Measurements from ENCODE around the gene CORO2B. TPM values are rescaled to one million over a fixed set of nuclear protein-coding genes. Genes with fewer than 3 reads are reported as not detected.

Gene CORO2B
- total RNA-seq, 1 donor from 2014 or later, result 0.43 TPM

DNA sequence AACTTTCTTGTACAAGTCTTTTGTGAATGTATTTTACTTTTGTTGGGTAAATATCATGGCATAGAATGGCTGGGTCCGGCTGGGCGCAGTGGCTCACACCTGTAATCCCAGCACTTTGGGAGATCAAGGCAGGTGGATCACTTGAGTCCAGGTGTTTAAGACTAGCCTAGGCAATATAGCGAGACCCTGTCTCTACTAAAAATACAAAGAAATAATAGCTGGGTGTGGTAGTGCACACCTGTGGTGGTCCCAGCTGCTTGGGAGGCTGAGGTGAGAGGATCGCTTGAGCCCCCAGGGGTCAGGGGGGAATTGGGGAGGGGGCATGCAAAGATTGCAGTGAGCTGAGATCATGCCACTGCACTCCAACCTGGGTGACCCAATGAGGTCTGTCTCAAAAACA, 189.0 kb downstream of the CORO2B start:
- Mint-ChIP-seq H3K4me1 (ENCODE audit: low read depth) (peaks cover 2% of the 10 kb centered on the region), H3K27ac (no peak overlapping the region), H3K36me3 (ENCODE audit: low read depth) (no peaks in the 10 kb centered on the region), H3K4me3 (ENCODE audit: low read depth) (no peak overlapping the region), H3K9me3 (no peaks in the 10 kb centered on the region), H3K27me3 (ENCODE audit: low read depth) (peaks cover 23% of the 10 kb centered on the region)
- DNase-seq (ENCODE audit: low spot score), result no peak
- intact Hi-C loops (cut with micrococcal nuclease), result no loop called here

DNA sequence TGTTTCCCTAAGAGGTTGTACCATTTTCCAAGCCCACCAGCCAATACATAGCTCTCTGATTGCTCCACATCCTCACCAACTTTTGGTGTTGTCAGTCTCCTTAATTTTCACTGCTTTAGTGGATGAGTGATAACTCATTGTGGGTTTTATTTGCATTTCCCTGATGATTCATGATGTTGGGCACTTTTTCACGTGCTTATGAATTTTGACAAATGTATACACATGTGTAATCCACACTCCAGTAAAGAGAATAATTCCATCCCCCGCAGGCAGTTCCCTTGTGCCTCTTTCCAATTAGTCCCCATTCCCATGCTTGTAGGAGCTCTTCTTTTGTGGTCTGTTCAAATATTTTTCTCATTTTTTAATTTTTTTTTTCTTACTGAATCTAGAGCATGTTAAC, 189.5 kb downstream of the CORO2B start:
- Mint-ChIP-seq H3K27ac (no peak overlapping the region), H3K36me3 (ENCODE audit: low read depth) (no peaks in the 10 kb centered on the region), H3K4me1 (ENCODE audit: low read depth) (peaks cover 2% of the 10 kb centered on the region), H3K4me3 (ENCODE audit: low read depth) (no peak overlapping the region), H3K9me3 (no peaks in the 10 kb centered on the region), H3K27me3 (ENCODE audit: low read depth) (peaks cover 20% of the 10 kb centered on the region)
- no peak for DNase-seq (ENCODE audit: low spot score)
- intact Hi-C loops (cut with micrococcal nuclease), result no loop called here

DNA sequence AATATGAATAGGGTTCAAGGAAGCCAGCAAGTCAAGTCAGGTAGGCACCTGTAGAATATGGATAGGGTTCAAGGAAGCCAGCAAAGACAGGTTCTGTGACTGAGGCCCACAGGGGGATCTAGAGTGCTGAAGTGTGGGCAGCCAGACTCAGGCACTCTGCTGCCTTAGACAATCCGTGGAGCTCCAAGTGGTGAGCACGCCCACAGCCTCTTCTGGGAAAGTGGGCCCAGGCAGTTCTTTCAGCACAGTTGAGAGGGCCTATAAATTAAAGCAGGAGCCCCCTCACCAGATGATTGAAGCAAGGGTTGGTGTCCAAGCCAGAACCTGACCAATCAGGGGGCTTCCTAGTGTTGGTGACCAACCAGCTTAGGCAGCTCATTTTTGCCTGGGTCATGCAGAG, 190.9 kb downstream of the CORO2B start:
- no peak overlapping the region for H3K4me3 Mint-ChIP-seq (ENCODE audit: low read depth)
- no peak overlapping the region for H3K27ac Mint-ChIP-seq
- peaks cover 15% of the 10 kb centered on the region for H3K27me3 Mint-ChIP-seq (ENCODE audit: low read depth)
- H3K9me3 Mint-ChIP-seq, result no peaks in the 10 kb centered on the region
- no peaks in the 10 kb centered on the region for H3K36me3 Mint-ChIP-seq (ENCODE audit: low read depth)
- no peak for DNase-seq (ENCODE audit: low spot score)
- H3K4me1 Mint-ChIP-seq (ENCODE audit: low read depth), result peaks cover 2% of the 10 kb centered on the region
- intact Hi-C loops (cut with micrococcal nuclease), result no loop called here

DNA sequence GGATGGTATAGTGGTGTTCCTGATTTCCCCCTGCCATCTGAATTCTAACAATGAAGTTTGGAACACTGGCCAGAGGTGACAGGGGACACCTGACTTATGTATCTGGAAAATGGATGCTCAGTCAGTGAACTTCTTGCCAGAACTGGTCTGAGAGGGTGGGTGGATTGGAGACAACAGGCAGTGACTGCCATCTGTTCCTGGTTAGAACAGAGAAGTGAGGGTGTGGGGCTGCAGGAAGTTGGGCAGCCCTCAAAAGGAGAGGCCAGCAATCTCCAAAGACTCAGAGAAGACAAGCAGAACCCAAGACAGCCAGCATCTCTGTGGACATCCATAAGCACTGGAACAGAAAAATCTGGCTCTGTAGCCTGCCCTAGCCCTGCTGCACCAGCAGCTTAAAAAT, 191.4 kb downstream of the CORO2B start:
- no peak for DNase-seq (ENCODE audit: low spot score)
- no peaks in the 10 kb centered on the region for H3K36me3 Mint-ChIP-seq (ENCODE audit: low read depth)
- intact Hi-C loops (cut with micrococcal nuclease), result no loop called here
- peaks cover 2% of the 10 kb centered on the region for H3K4me1 Mint-ChIP-seq (ENCODE audit: low read depth)
- no peak overlapping the region for H3K27ac Mint-ChIP-seq
- no peaks in the 10 kb centered on the region for H3K9me3 Mint-ChIP-seq
- no peak overlapping the region for H3K4me3 Mint-ChIP-seq (ENCODE audit: low read depth)
- peaks cover 11% of the 10 kb centered on the region for H3K27me3 Mint-ChIP-seq (ENCODE audit: low read depth)

DNA sequence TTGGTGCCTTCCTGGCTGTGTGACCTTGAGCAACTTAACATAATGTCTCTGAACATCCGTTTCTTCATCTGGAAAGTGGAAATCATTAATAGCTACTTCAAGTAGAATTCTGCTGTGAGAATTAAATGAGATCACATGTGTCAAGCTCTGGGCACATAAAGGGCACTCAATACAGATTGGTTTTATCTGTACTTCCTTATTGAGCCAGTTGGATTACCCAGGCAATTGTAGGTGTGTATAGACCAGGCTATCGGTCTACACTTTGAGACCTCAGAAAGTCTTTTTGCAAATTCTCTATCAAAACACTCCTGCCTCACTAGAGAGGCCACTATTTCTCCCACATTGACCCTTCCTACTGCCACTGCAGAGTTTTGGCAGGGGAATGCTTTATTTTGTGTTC, 194.2 kb downstream of the CORO2B start:
- peaks cover 10% of the 10 kb centered on the region for H3K36me3 Mint-ChIP-seq (ENCODE audit: low read depth)
- no peak overlapping the region for H3K27ac Mint-ChIP-seq
- no peak for DNase-seq (ENCODE audit: low spot score)
- intact Hi-C loops (cut with micrococcal nuclease), result no loop called here
- peaks cover 2% of the 10 kb centered on the region for H3K4me1 Mint-ChIP-seq (ENCODE audit: low read depth)
- peaks cover 10% of the 10 kb centered on the region for H3K27me3 Mint-ChIP-seq (ENCODE audit: low read depth)
- no peaks in the 10 kb centered on the region for H3K9me3 Mint-ChIP-seq
- H3K4me3 Mint-ChIP-seq (ENCODE audit: low read depth), result no peak overlapping the region

DNA sequence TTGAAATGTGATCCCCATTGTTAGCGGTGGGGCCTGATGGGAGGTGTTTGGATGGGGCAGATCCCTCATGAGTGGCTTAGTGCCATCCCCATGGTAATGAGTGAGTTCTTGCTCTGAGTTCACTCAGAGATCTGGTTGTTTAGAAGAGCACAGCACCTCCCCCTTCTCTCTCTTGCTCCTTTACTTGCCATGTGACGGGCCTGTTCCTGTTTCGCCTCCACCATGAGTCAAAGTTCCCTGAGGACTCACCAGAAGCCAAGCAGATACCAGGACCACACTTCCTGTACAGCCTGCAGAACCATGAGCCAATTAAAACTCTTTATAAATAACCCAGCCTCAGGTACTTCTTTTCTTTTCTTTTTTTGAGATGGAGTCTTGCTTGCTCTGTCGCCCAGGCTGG, 195.3 kb downstream of the CORO2B start:
- Mint-ChIP-seq H3K27me3 (ENCODE audit: low read depth) (peaks cover 6% of the 10 kb centered on the region), H3K27ac (no peak overlapping the region), H3K9me3 (no peaks in the 10 kb centered on the region), H3K4me1 (ENCODE audit: low read depth) (no peaks in the 10 kb centered on the region), H3K36me3 (ENCODE audit: low read depth) (peaks cover 20% of the 10 kb centered on the region), H3K4me3 (ENCODE audit: low read depth) (no peak overlapping the region)
- intact Hi-C loops (cut with micrococcal nuclease), result no loop called here
- DNase-seq (ENCODE audit: low spot score), result no peak

DNA sequence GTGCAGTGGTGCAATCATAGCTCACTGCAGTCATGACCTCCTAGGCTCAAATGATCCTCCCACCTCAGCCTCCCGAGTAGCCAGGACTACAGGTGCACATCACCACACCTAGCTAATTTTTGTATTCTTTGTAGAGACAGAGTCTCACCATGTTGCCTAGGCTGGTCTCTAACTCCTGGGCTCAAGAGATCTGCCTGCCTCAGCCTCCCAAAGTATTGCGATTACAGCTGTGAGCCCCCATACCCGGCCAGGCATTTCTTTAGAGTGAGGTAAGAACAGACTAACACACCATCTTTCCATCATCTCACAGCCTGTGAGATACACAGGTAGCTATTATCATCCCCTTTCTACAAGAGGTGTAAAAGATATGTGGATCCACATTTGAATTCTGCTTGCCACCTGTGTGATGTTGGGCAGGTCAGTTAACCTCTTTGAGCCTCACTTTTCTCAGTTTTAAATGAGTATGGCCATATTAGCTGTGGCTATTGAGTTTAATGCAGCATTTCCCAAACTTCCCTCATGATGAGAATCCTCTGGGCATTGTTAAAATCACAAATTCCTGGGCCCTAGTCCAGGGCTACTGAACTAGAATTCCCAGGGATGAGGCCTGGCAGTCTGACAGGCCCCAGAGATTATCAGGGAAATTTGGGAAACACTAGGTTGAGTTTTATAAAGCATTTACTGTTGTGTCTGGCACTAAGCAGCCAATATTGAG, 195.9 kb downstream of the CORO2B start:
- H3K4me1 Mint-ChIP-seq (ENCODE audit: low read depth), result no peaks in the 10 kb centered on the region
- H3K27ac Mint-ChIP-seq, result no peak overlapping the region
- peaks cover 3% of the 10 kb centered on the region for H3K27me3 Mint-ChIP-seq (ENCODE audit: low read depth)
- H3K9me3 Mint-ChIP-seq, result no peaks in the 10 kb centered on the region
- intact Hi-C loops (cut with micrococcal nuclease), result no loop called here
- no peak overlapping the region for H3K4me3 Mint-ChIP-seq (ENCODE audit: low read depth)
- no peak for DNase-seq (ENCODE audit: low spot score)
- H3K36me3 Mint-ChIP-seq (ENCODE audit: low read depth), result peaks cover 25% of the 10 kb centered on the region

DNA sequence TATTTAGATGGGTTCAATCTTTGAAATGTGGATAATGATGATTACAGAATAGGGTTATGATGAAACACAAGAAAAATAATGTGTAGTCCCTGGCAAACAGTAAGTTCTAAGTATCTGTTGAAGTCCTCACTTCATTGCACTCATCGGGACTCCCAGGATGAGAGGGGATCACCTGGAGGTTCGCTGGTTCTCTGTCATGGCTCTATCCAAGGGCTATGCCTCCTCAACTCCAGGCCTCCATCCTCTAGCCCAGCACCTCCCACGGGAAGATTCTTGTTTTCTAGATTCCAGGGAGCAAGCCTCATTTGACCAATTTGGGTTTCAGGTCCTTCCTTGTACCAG, 196.4 kb downstream of the CORO2B start:
- H3K4me3 Mint-ChIP-seq (ENCODE audit: low read depth), result no peak overlapping the region
- no peak for DNase-seq (ENCODE audit: low spot score)
- H3K27ac Mint-ChIP-seq, result no peak overlapping the region
- intact Hi-C loops (cut with micrococcal nuclease), result no loop called here
- no peaks in the 10 kb centered on the region for H3K4me1 Mint-ChIP-seq (ENCODE audit: low read depth)
- H3K27me3 Mint-ChIP-seq (ENCODE audit: low read depth), result peaks cover 3% of the 10 kb centered on the region
- H3K9me3 Mint-ChIP-seq, result no peaks in the 10 kb centered on the region
- peaks cover 30% of the 10 kb centered on the region for H3K36me3 Mint-ChIP-seq (ENCODE audit: low read depth)

DNA sequence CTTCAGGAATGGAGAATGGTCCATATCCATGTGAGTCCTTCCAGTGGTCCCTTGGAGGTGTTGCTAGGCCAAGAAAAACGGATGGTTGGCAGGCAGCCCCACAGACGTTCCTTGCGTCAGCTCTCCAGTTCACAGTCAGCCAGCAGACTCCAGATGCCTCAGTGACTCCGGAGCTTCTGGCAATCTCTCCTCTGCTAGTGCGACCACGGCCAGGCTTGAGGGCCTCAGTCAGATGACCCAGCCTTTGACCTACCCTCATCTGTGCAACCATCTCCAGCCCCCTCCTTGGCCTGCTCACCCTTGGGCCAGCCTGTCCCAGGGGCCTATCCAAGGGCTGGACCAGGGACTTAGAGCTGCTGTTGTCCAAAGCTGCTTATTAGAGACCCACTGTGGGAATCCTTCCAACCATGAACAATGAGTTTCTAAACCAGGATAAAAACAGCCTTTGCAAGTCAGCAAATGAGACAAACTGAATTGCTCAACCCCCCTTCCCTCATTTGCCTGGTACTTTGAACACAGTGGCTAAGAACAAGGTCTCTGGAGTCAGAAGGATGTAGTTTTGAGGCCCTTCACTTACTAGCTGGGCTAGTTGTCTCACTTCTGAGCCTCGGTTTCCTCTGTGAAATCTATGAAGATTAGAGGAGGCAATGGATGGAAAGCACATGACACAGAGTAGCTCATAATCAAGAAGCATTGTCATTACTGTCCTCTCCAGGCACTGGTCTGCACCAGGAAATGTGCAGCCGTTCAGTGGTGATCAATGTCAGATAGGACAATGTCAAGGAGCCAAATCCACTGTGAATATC, 197.1 kb downstream of the CORO2B start:
- Mint-ChIP-seq H3K27ac (no peak overlapping the region), H3K27me3 (ENCODE audit: low read depth) (peaks cover 3% of the 10 kb centered on the region), H3K9me3 (no peaks in the 10 kb centered on the region), H3K36me3 (ENCODE audit: low read depth) (peaks cover 37% of the 10 kb centered on the region), H3K4me3 (ENCODE audit: low read depth) (no peak overlapping the region), H3K4me1 (ENCODE audit: low read depth) (no peaks in the 10 kb centered on the region)
- DNase-seq (ENCODE audit: low spot score), result no peak
- intact Hi-C loops (cut with micrococcal nuclease), result no loop called here

DNA sequence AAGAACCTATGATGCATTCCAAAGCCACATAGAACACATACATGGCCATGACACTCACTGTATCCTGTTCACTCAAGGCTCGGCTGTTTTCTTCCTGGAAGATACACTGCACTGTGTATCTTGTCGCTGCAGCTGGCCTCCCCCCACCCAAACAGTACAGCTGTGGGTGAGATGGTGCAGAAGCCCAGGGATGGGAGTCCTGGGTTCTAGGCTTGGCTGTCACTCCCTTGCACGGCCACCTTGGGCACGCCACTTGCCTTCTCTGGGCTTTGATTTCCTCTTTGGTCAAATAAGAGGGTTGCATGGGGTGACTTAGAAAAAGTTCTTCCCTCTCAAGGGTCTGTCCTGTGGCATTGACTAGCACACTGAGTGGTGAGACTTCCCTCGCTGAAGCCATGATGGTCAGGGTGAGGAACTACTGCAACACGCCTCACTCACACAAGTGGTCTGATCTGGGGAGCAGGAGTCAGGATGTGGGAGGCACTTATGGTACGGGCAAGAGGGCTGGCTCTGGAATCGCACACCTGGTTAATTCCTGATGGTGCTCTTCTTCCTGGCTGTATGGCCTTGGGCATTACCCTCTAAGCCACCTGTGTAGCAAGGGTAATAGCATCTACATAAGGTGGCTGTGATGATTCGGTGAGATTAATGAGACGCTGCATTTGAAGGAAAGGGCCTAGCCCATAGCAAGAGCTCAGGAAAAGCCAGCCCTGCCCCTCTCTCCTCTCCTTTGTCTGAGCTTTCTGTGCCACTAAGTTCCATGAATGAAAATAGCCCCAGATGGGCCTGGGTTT, 197.9 kb downstream of the CORO2B start:
- DNase-seq (ENCODE audit: low spot score), result no peak
- no peaks in the 10 kb centered on the region for H3K9me3 Mint-ChIP-seq
- no peak overlapping the region for H3K4me3 Mint-ChIP-seq (ENCODE audit: low read depth)
- no peak overlapping the region for H3K27ac Mint-ChIP-seq
- H3K4me1 Mint-ChIP-seq (ENCODE audit: low read depth), result peaks cover under 1% of the 10 kb centered on the region
- H3K36me3 Mint-ChIP-seq (ENCODE audit: low read depth), result peaks cover 40% of the 10 kb centered on the region
- peaks cover 3% of the 10 kb centered on the region for H3K27me3 Mint-ChIP-seq (ENCODE audit: low read depth)
- intact Hi-C loops (cut with micrococcal nuclease), result no loop called here

Other genes starting within 250 kb of the CORO2B start
- gene ITGA11, start 146.8 kb upstream of the CORO2B start, total RNA-seq, result 0.92 and 2.3 TPM in 2 replicates
- 259 and 265 TPM in 2 replicates for gene ANP32A, start 241.9 kb downstream of the CORO2B start, total RNA-seq